ENCODE data around the gene RAPSN. TPM values are rescaled to one million over a fixed set of nuclear protein-coding genes. Genes with fewer than 3 reads are reported as not detected.

The RAPSN gene
- total RNA-seq, 1 donor from 2014 or later = 0.16 TPM

- no peak overlapping the region for H3K4me3 Mint-ChIP-seq
- H3K36me3 Mint-ChIP-seq (ENCODE audit: low read depth) = peaks cover 42% of the 10 kb centered on the region
- DNase-seq (ENCODE audit: low read depth, low spot score) = no peak
- H3K27me3 Mint-ChIP-seq (ENCODE audit: low read depth) = no peaks in the 10 kb centered on the region
- H3K4me1 Mint-ChIP-seq = no peaks in the 10 kb centered on the region
- TF ChIP-seq, protein P1, sequence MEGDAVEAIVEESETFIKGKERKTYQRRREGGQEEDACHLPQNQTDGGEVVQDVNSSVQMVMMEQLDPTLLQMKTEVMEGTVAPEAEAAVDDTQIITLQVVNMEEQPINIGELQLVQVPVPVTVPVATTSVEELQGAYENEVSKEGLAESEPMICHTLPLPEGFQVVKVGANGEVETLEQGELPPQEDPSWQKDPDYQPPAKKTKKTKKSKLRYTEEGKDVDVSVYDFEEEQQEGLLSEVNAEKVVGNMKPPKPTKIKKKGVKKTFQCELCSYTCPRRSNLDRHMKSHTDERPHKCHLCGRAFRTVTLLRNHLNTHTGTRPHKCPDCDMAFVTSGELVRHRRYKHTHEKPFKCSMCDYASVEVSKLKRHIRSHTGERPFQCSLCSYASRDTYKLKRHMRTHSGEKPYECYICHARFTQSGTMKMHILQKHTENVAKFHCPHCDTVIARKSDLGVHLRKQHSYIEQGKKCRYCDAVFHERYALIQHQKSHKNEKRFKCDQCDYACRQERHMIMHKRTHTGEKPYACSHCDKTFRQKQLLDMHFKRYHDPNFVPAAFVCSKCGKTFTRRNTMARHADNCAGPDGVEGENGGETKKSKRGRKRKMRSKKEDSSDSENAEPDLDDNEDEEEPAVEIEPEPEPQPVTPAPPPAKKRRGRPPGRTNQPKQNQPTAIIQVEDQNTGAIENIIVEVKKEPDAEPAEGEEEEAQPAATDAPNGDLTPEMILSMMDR (conservative IDR thresholded peaks at IDR 0.05) = no peak
- H3K9me3 Mint-ChIP-seq = no peaks in the 10 kb centered on the region
- H3K27ac Mint-ChIP-seq (ENCODE audit: unreplicated experiment) = no peak overlapping the region
Observed at GRCh38 chr11:47483457-47483856, 34.5 kb upstream of the RAPSN start.

DNA sequence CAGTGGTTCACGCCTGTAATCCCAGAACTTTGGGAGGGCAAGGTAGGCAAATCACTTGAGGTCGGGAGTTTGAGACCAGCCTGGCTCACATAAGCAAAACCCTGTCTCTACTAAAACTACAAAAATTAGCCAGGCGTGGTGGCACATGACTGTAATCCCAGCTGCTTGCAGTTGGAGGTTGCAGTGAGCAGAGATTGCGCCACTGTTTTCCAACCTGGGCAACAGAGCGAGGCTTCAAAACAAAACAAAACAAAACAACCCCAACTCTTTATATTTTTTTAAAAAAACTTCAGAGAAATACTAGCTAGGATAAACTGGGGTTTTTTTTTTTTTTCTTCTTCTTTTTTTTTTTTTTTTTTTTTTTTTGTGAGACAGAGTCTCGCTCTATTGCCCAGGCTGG is 31.8 kb upstream of the RAPSN start:
- DNase-seq (ENCODE audit: low read depth, low spot score) = no peak
- no peak overlapping the region for H3K27ac Mint-ChIP-seq (ENCODE audit: unreplicated experiment)
- TF ChIP-seq, protein P1 (conservative IDR thresholded peaks at IDR 0.05) = no peak
- H3K27me3 Mint-ChIP-seq (ENCODE audit: low read depth) = no peaks in the 10 kb centered on the region
- no peak overlapping the region for H3K4me3 Mint-ChIP-seq
- no peaks in the 10 kb centered on the region for H3K9me3 Mint-ChIP-seq
- H3K36me3 Mint-ChIP-seq (ENCODE audit: low read depth) = peaks cover 39% of the 10 kb centered on the region
- no peaks in the 10 kb centered on the region for H3K4me1 Mint-ChIP-seq

GRCh38 chr11:47478651-47479329 is 29.9 kb upstream of the RAPSN start:
- Mint-ChIP-seq H3K4me3 (no peak overlapping the region), H3K4me1 (no peaks in the 10 kb centered on the region), H3K36me3 (ENCODE audit: low read depth) (peaks cover 43% of the 10 kb centered on the region), H3K9me3 (no peaks in the 10 kb centered on the region), H3K27ac (ENCODE audit: unreplicated experiment) (no peak overlapping the region), H3K27me3 (ENCODE audit: low read depth) (no peaks in the 10 kb centered on the region)
- no peak for DNase-seq (ENCODE audit: low read depth, low spot score)
- TF ChIP-seq, protein P1 (conservative IDR thresholded peaks at IDR 0.05) = no peak

DNA sequence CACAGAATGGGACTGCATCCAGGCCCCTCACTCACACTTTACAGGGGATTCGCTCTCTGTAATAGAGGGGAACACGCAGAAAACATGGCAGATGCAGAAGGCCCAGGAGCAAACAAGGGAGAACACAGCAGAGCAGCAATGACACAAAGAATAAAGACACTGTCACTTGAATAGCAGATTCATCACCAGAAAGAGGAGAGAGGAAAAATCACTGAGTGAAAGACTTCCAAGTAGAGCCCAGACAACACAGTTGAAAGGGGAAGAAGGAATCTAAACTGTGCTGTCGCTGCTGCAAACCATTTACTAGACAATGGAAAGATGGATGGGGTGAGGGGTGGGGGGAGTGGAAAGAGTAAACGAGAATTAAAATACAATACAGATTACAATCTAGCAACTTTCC is 28.8 kb upstream of the RAPSN start:
- TF ChIP-seq, protein P1 (conservative IDR thresholded peaks at IDR 0.05) = no peak
- Mint-ChIP-seq H3K4me3 (no peak overlapping the region), H3K27me3 (ENCODE audit: low read depth) (no peaks in the 10 kb centered on the region), H3K27ac (ENCODE audit: unreplicated experiment) (peak overlapping the region; percentile 16), H3K36me3 (ENCODE audit: low read depth) (peaks cover 44% of the 10 kb centered on the region), H3K4me1 (no peaks in the 10 kb centered on the region), H3K9me3 (no peaks in the 10 kb centered on the region)
- no peak for DNase-seq (ENCODE audit: low read depth, low spot score)

- Mint-ChIP-seq H3K27me3 (ENCODE audit: low read depth) (no peaks in the 10 kb centered on the region), H3K4me3 (no peak overlapping the region), H3K27ac (ENCODE audit: unreplicated experiment) (peak overlapping the region; percentile 16), H3K9me3 (no peaks in the 10 kb centered on the region), H3K4me1 (no peaks in the 10 kb centered on the region), H3K36me3 (ENCODE audit: low read depth) (peaks cover 43% of the 10 kb centered on the region)
- DNase-seq (ENCODE audit: low read depth, low spot score) = no peak
- TF ChIP-seq, protein P1 (conservative IDR thresholded peaks at IDR 0.05) = no peak
Observed at GRCh38 chr11:47477323-47477722, 28.4 kb upstream of the RAPSN start.
